GM12891 (cell line): Measurements from ENCODE around the gene CXCR5. TPM values are rescaled to one million over a fixed set of nuclear protein-coding genes. Genes with fewer than 3 reads are reported as not detected.
"Not testable (repeated sequence)": the region's sequence is repeated elsewhere in the genome, so short reads cannot be mapped to it uniquely, and the experiment has no call there.

Source experiments
- DNase-seq: peaks from one replicate; pipeline ENCODE4 v3.0.0; 2011; ENCODE audit warnings: low spot score; ENCODE audit not compliant: insufficient read length
- FAIRE-seq: peaks from 2 replicates; lab custom pipeline; 2011; peaks lifted over from hg19 to GRCh38; lab: Jason Lieb, UNC
- PAX5 ChIP-seq: IDR thresholded peaks from 2 replicates; pipeline ENCODE4 v1.6.1; 2011; ENCODE audit warnings: low read length, moderate library complexity, mild to moderate bottlenecking; ENCODE audit not compliant: insufficient read depth, severe bottlenecking
- POLR2A ChIP-seq: IDR thresholded peaks from 2 replicates; pipeline ENCODE4 v1.6.1; 2011; ENCODE audit warnings: low read depth, low read length, control low read depth
- POLR2AphosphoS5 ChIP-seq: IDR thresholded peaks from 2 replicates; pipeline ENCODE4 v1.6.1; 2011; ENCODE audit warnings: low read depth, low read length, control low read depth
- POU2F2 ChIP-seq: IDR thresholded peaks from 2 replicates; pipeline ENCODE4 v1.6.1; 2011; ENCODE audit warnings: low read depth, mild to moderate bottlenecking, control low read depth, low read length, moderate library complexity
- SPI1 ChIP-seq: IDR thresholded peaks from 2 replicates; pipeline ENCODE4 v1.6.1; 2011; ENCODE audit warnings: low read depth, low read length, control low read depth
- TAF1 ChIP-seq: IDR thresholded peaks from 2 replicates; pipeline ENCODE4 v1.6.1; 2011; ENCODE audit warnings: low read depth, low read length, control low read depth
- polyA plus RNA-seq: library from polyadenylated mRNA; unstranded; fragments of >200 nt; gene quantifications from one replicate; pipeline ENCODE4 v1.2.1, GENCODE V29; 2012; ENCODE audit warnings: low read depth, missing spikeins, inconsistent platforms; ENCODE audit not compliant: missing spikeins

CXCR5 gene
- 4.4 TPM for polyA plus RNA-seq

DNA sequence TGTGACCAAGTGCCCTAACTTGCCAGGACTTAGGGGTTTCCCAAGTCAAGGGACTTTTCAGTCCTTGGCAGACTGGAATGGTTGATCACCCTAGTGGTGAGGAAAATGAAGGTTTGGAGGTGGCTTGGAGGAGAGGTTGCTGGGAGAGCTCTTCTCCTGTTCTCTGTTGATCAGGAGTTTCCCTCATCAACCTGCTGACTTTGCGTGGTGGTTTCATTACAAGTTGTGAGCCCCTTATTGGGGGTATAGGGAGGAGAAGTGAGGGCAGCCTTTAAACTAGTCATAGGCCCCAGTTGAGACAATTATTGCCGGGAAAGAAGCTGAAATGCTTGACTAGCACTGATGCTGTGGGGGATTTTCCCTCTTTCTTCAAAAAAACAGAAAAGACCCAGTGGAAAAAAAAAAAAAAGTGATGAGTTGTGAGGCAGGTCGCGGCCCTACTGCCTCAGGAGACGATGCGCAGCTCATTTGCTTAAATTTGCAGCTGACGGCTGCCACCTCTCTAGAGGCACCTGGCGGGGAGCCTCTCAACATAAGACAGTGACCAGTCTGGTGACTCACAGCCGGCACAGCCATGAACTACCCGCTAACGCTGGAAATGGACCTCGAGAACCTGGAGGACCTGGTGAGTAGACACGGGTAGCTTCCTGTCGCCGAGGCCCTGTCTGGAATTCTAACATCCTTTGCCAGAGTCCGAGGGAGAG lies at the start of gene CXCR5:
Gene CXCR5 (plus strand): TSS at position 525 of the 704 bp plus-strand sequence. CDS start 50 bp downstream, at position 575.
- DNase-seq (no peak), FAIRE-seq (peak; percentile 74)
- TF ChIP-seq POLR2AphosphoS5 (no peak), POLR2A (no peak), POU2F2 (no peak; the same call in 1 of the 2 replicates), TAF1 (no peak), SPI1 (no peak), PAX5 (no peak)

GRCh38 chr11:118834427-118835028 lies 49.2 kb upstream of the CXCR5 start:
- FAIRE-seq (no peak), DNase-seq (no peak)
- TF ChIP-seq PAX5 (no peak), TAF1 (no peak), POU2F2 (no peak), POLR2AphosphoS5 (no peak), POLR2A (no peak), SPI1 (no peak)

GRCh38 chr11:118837868-118838267 lies 45.8 kb upstream of the CXCR5 start:
- FAIRE-seq (no peak), DNase-seq (no peak)

DNA sequence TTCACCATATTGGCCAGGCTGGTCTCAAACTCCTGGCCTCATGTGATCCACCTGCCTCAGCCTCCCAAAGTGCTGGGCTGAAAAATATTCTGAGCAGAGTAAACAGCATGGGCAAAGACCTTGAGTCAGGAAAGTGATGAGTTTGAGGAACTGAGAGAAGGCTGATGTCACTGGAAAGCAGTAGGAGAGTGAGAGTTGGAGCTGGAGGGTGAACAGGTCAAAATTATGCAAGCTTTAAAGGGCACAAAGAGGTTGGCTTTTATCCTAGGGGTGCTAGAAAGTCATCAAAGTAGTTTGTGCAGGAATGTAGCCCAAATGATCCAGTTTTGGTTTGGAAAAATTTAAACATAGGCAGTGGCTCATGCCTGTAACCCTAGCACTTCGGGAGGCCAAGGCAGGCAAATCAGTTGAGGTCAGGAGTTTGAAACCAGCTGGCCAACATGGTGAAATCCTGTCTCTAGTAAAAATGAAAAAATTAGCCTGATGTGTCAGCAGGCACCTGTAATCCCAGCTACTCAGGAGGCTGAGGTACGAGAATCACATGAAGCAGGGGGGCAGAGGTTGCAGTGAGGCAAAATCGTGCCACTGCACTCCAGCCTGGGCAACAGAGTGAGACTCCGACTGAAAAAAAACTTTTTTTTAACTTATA lies 44.7 kb upstream of the CXCR5 start:
- DNase-seq, result no peak

More at GRCh38 chr11:118837868-118838267, 45.8 kb upstream of the CXCR5 start:
- TF ChIP-seq POLR2AphosphoS5, result no peak
- no peak for TF ChIP-seq POU2F2
- no peak for TF ChIP-seq SPI1
- TF ChIP-seq POLR2A, result no peak
- no peak for TF ChIP-seq TAF1

GRCh38 chr11:118841469-118842242 lies 42.0 kb upstream of the CXCR5 start:
- FAIRE-seq (peak; percentile 64), DNase-seq (no peak)
- no peak for TF ChIP-seq POLR2AphosphoS5
- TF ChIP-seq POLR2A, result no peak
- TF ChIP-seq SPI1, result no peak
- TF ChIP-seq TAF1, result no peak
- TF ChIP-seq POU2F2, result no peak
- TF ChIP-seq PAX5, result no peak

More for the DNA sequence above, 44.7 kb upstream of the CXCR5 start:
- TF ChIP-seq POU2F2, result peak; percentile 33; the same call in 1 of the 2 replicates
- TF ChIP-seq POLR2A, result no peak
- peak; percentile 98 for TF ChIP-seq SPI1
- no peak for TF ChIP-seq POLR2AphosphoS5
- TF ChIP-seq PAX5, result peak; percentile 15
- no peak for TF ChIP-seq TAF1
- peak; percentile 88 for FAIRE-seq

- DNase-seq, result no peak
- FAIRE-seq, result no peak
- no peak for TF ChIP-seq POLR2A
- TF ChIP-seq TAF1, result no peak
- no peak for TF ChIP-seq POLR2AphosphoS5
These were observed 41.3 kb upstream of the CXCR5 start for GRCh38 chr11:118842369-118842768.

GRCh38 chr11:118842843-118843242 lies 40.8 kb upstream of the CXCR5 start:
- FAIRE-seq, DNase-seq: not testable (repeated sequence)

DNA sequence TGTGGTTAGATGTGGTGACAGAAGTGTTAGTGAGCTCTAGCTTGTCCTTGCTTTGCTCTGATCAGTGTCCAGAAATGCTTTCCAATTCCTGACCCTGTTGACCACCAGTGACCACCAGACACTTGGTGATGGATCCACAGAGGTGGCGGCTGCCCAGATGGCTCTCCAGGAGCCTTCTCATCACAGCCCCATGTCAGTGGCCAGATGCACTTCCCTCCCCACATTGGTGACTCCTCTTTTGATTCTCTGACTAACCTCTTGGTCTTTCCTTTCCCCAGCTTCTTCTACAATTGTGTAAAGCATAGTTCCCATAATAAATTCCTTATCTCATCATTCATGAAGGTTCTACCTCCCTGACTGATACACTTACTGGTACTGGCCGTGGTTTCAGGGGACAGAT lies 40.1 kb upstream of the CXCR5 start:
- no peak for DNase-seq
- no peak for FAIRE-seq
- TF ChIP-seq TAF1 (no peak), POU2F2 (no peak), PAX5 (no peak), SPI1 (no peak), POLR2A (no peak), POLR2AphosphoS5 (no peak)

GRCh38 chr11:118845369-118845768 lies 38.3 kb upstream of the CXCR5 start:
- DNase-seq (no peak), FAIRE-seq (no peak)
- no peak for TF ChIP-seq POU2F2
- TF ChIP-seq POLR2A, result no peak
- no peak for TF ChIP-seq SPI1
- TF ChIP-seq PAX5, result no peak
- no peak for TF ChIP-seq TAF1
- no peak for TF ChIP-seq POLR2AphosphoS5
